Amniotic stem cell (primary cell): ENCODE measurements around the gene ADRB2.
A peak's percentile ranks its signal among the peaks of the same experiment; 100 is the strongest.

Experiments used
- DNase-seq: peaks from one replicate; lab custom pipeline; 2025; lab: John Stamatoyannopoulos, UW

ADRB2 gene

GRCh38 chr5:148831590-148832565 is 5.5 kb downstream of the ADRB2 start:
- no peak for DNase-seq

- DNase-seq, result no peak
These were observed 6.7 kb downstream of the ADRB2 start for GRCh38 chr5:148833122-148833521.

- DNase-seq, result no peak
These were observed 7.5 kb downstream of the ADRB2 start for GRCh38 chr5:148833925-148834324.

GRCh38 chr5:148834689-148835088 is 8.3 kb downstream of the ADRB2 start:
- DNase-seq, result no peak

- DNase-seq, result no peak
These were observed 10.2 kb downstream of the ADRB2 start for GRCh38 chr5:148836272-148837250.

- DNase-seq, result no peak
These were observed 11.0 kb downstream of the ADRB2 start for GRCh38 chr5:148837383-148837782.

GRCh38 chr5:148838357-148838756 is 11.9 kb downstream of the ADRB2 start:
- DNase-seq, result no peak

GRCh38 chr5:148839960-148840359 is 13.5 kb downstream of the ADRB2 start:
- no peak for DNase-seq

- DNase-seq, result no peak
These were observed 14.1 kb downstream of the ADRB2 start for GRCh38 chr5:148840531-148840930.

GRCh38 chr5:148841519-148841918 is 15.1 kb downstream of the ADRB2 start:
- DNase-seq, result no peak

GRCh38 chr5:148842161-148842560 is 15.8 kb downstream of the ADRB2 start:
- no peak for DNase-seq

GRCh38 chr5:148843510-148844318 is 17.3 kb downstream of the ADRB2 start:
- no peak for DNase-seq

- no peak for DNase-seq
These were observed 18.2 kb downstream of the ADRB2 start for GRCh38 chr5:148844433-148845280.

- peak; percentile 41 for DNase-seq
These were observed 20.5 kb downstream of the ADRB2 start for GRCh38 chr5:148846930-148847329.

GRCh38 chr5:148847456-148847855 is 21.0 kb downstream of the ADRB2 start:
- no peak for DNase-seq

- DNase-seq, result no peak
These were observed 22.1 kb downstream of the ADRB2 start for GRCh38 chr5:148848393-148849031.

GRCh38 chr5:148849461-148849860 is 23.1 kb downstream of the ADRB2 start:
- DNase-seq, result no peak

GRCh38 chr5:148850836-148851235 is 24.4 kb downstream of the ADRB2 start:
- no peak for DNase-seq

- no peak for DNase-seq
These were observed 27.5 kb downstream of the ADRB2 start for GRCh38 chr5:148853868-148854267.
